ENCODE data around the gene LSP1.

Gene LSP1

GRCh38 chr11:1854132-1854948 is 1.5 kb downstream of the LSP1 start:
- Histone ChIP-seq H3K9me3 (ENCODE audit: low read length) (no peaks in the 10 kb centered on the region), H3K4me3 (ENCODE audit: low read length) (no peak overlapping the region), H3K4me1 (ENCODE audit: insufficient read depth, low read length) (no peaks in the 10 kb centered on the region)

GRCh38 chr11:1854949-1855885 is 2.3 kb downstream of the LSP1 start:
- H3K9me3 ChIP-seq (ENCODE audit: low read length): no peaks in the 10 kb centered on the region
- no peaks in the 10 kb centered on the region for H3K27me3 ChIP-seq (ENCODE audit: insufficient read depth, low read length)
- H3K4me3 ChIP-seq (ENCODE audit: low read length): no peak overlapping the region

More at GRCh38 chr11:1854132-1854948, 1.5 kb downstream of the LSP1 start:
- Histone ChIP-seq H3K36me3 (ENCODE audit: insufficient read depth, low read length) (no peaks in the 10 kb centered on the region), H2AFZ (ENCODE audit: low read depth, low read length) (no peak overlapping the region), H3K27me3 (ENCODE audit: insufficient read depth, low read length) (no peaks in the 10 kb centered on the region)

GRCh38 chr11:1855886-1856265 is 3.0 kb downstream of the LSP1 start:
- H3K4me1 ChIP-seq (ENCODE audit: insufficient read depth, low read length): no peaks in the 10 kb centered on the region
- no peaks in the 10 kb centered on the region for H3K9me3 ChIP-seq (ENCODE audit: low read length)
- H3K36me3 ChIP-seq (ENCODE audit: insufficient read depth, low read length): no peaks in the 10 kb centered on the region
- no peak overlapping the region for H2AFZ ChIP-seq (ENCODE audit: low read depth, low read length)
- no peak overlapping the region for H3K4me3 ChIP-seq (ENCODE audit: low read length)
- no peaks in the 10 kb centered on the region for H3K27me3 ChIP-seq (ENCODE audit: insufficient read depth, low read length)

More at GRCh38 chr11:1854949-1855885, 2.3 kb downstream of the LSP1 start:
- Histone ChIP-seq H2AFZ (ENCODE audit: low read depth, low read length) (no peak overlapping the region), H3K4me1 (ENCODE audit: insufficient read depth, low read length) (no peaks in the 10 kb centered on the region), H3K36me3 (ENCODE audit: insufficient read depth, low read length) (no peaks in the 10 kb centered on the region)

GRCh38 chr11:1856306-1857005 is 3.6 kb downstream of the LSP1 start:
- Histone ChIP-seq H3K36me3 (ENCODE audit: insufficient read depth, low read length) (no peaks in the 10 kb centered on the region), H2AFZ (ENCODE audit: low read depth, low read length) (no peak overlapping the region), H3K4me3 (ENCODE audit: low read length) (no peak overlapping the region), H3K27me3 (ENCODE audit: insufficient read depth, low read length) (no peaks in the 10 kb centered on the region), H3K9me3 (ENCODE audit: low read length) (no peaks in the 10 kb centered on the region), H3K4me1 (ENCODE audit: insufficient read depth, low read length) (no peaks in the 10 kb centered on the region)

GRCh38 chr11:1857064-1857463 is 4.2 kb downstream of the LSP1 start:
- H3K4me1 ChIP-seq (ENCODE audit: insufficient read depth, low read length): no peaks in the 10 kb centered on the region
- no peak overlapping the region for H2AFZ ChIP-seq (ENCODE audit: low read depth, low read length)
- H3K9me3 ChIP-seq (ENCODE audit: low read length): no peaks in the 10 kb centered on the region
- no peak overlapping the region for H3K4me3 ChIP-seq (ENCODE audit: low read length)
- H3K36me3 ChIP-seq (ENCODE audit: insufficient read depth, low read length): no peaks in the 10 kb centered on the region
- no peaks in the 10 kb centered on the region for H3K27me3 ChIP-seq (ENCODE audit: insufficient read depth, low read length)

- H3K27me3 ChIP-seq (ENCODE audit: insufficient read depth, low read length): no peaks in the 10 kb centered on the region
Measured at GRCh38 chr11:1858154-1858553, 5.3 kb downstream of the LSP1 start.

GRCh38 chr11:1858576-1858975 is 5.7 kb downstream of the LSP1 start:
- no peak overlapping the region for H3K4me3 ChIP-seq (ENCODE audit: low read length)
- no peaks in the 10 kb centered on the region for H3K4me1 ChIP-seq (ENCODE audit: insufficient read depth, low read length)
- no peaks in the 10 kb centered on the region for H3K27me3 ChIP-seq (ENCODE audit: insufficient read depth, low read length)
- H3K36me3 ChIP-seq (ENCODE audit: insufficient read depth, low read length): no peaks in the 10 kb centered on the region
- H3K9me3 ChIP-seq (ENCODE audit: low read length): no peaks in the 10 kb centered on the region
- H2AFZ ChIP-seq (ENCODE audit: low read depth, low read length): no peak overlapping the region

More at GRCh38 chr11:1858154-1858553, 5.3 kb downstream of the LSP1 start:
- H3K9me3 ChIP-seq (ENCODE audit: low read length): no peaks in the 10 kb centered on the region
- no peaks in the 10 kb centered on the region for H3K4me1 ChIP-seq (ENCODE audit: insufficient read depth, low read length)
- H3K4me3 ChIP-seq (ENCODE audit: low read length): no peak overlapping the region
- no peak overlapping the region for H2AFZ ChIP-seq (ENCODE audit: low read depth, low read length)
- no peaks in the 10 kb centered on the region for H3K36me3 ChIP-seq (ENCODE audit: insufficient read depth, low read length)

GRCh38 chr11:1859004-1859403 is 6.1 kb downstream of the LSP1 start:
- Histone ChIP-seq H3K9me3 (ENCODE audit: low read length) (no peaks in the 10 kb centered on the region), H3K4me1 (ENCODE audit: insufficient read depth, low read length) (peaks cover under 1% of the 10 kb centered on the region), H2AFZ (ENCODE audit: low read depth, low read length) (no peak overlapping the region), H3K36me3 (ENCODE audit: insufficient read depth, low read length) (no peaks in the 10 kb centered on the region), H3K4me3 (ENCODE audit: low read length) (no peak overlapping the region), H3K27me3 (ENCODE audit: insufficient read depth, low read length) (no peaks in the 10 kb centered on the region)

GRCh38 chr11:1860108-1860507 is 7.2 kb downstream of the LSP1 start:
- Histone ChIP-seq H3K36me3 (ENCODE audit: insufficient read depth, low read length) (no peaks in the 10 kb centered on the region), H3K4me3 (ENCODE audit: low read length) (no peak overlapping the region), H3K27me3 (ENCODE audit: insufficient read depth, low read length) (no peaks in the 10 kb centered on the region), H2AFZ (ENCODE audit: low read depth, low read length) (no peak overlapping the region), H3K9me3 (ENCODE audit: low read length) (no peaks in the 10 kb centered on the region), H3K4me1 (ENCODE audit: insufficient read depth, low read length) (peaks cover 11% of the 10 kb centered on the region)

- Histone ChIP-seq H3K4me3 (ENCODE audit: low read length) (no peak overlapping the region), H3K9me3 (ENCODE audit: low read length) (no peaks in the 10 kb centered on the region), H3K27me3 (ENCODE audit: insufficient read depth, low read length) (no peaks in the 10 kb centered on the region), H3K4me1 (ENCODE audit: insufficient read depth, low read length) (peaks cover 13% of the 10 kb centered on the region), H3K36me3 (ENCODE audit: insufficient read depth, low read length) (no peaks in the 10 kb centered on the region), H2AFZ (ENCODE audit: low read depth, low read length) (no peak overlapping the region)
Measured at GRCh38 chr11:1861435-1862411, 8.8 kb downstream of the LSP1 start.

GRCh38 chr11:1862588-1863351 is 9.9 kb downstream of the LSP1 start:
- Histone ChIP-seq H3K27me3 (ENCODE audit: insufficient read depth, low read length) (no peaks in the 10 kb centered on the region), H2AFZ (ENCODE audit: low read depth, low read length) (no peak overlapping the region)

More at GRCh38 chr11:1862588-1863351, 9.9 kb downstream of the LSP1 start:
- Histone ChIP-seq H3K4me1 (ENCODE audit: insufficient read depth, low read length) (peaks cover 13% of the 10 kb centered on the region), H3K36me3 (ENCODE audit: insufficient read depth, low read length) (no peaks in the 10 kb centered on the region), H3K4me3 (ENCODE audit: low read length) (no peak overlapping the region), H3K9me3 (ENCODE audit: low read length) (no peaks in the 10 kb centered on the region)
